Calu3 (cell line): ENCODE measurements around the gene TOPBP1. TPM values are rescaled to one million over a fixed set of nuclear protein-coding genes. Genes with fewer than 3 reads are reported as not detected.

ENCODE experiments used
- BruUV-seq: library from RNA; stranded (reverse); fragments of 400-500 nt; replicated peaks from 2 replicates; lab custom pipeline; 2021; lab: Mats Ljungman, UMichigan
- CTCF ChIA-PET: fragments of 300-600 bp; sonication (Branson Sonifier 250); formaldehyde crosslinking; loops from one replicate; lab custom pipeline; 2022; ENCODE audit warnings: antibody characterized with exemption; lab: Charles Lee
- DNase-seq: peaks from one replicate; pipeline ENCODE4 v3.0.0; 2022
- H3K27ac Mint-ChIP-seq: one replicate; pipeline ENCODE4 v1.8.0; 2022; ENCODE audit warnings: mixed read lengths; ENCODE audit not compliant: unreplicated experiment
- H3K27me3 Mint-ChIP-seq: one replicate; pipeline ENCODE4 v1.8.0; 2022; ENCODE audit warnings: mixed read lengths; ENCODE audit not compliant: unreplicated experiment
- H3K36me3 Mint-ChIP-seq: one replicate; pipeline ENCODE4 v1.8.0; 2022; ENCODE audit warnings: mild to moderate bottlenecking, moderate library complexity, mixed read lengths; ENCODE audit not compliant: insufficient read depth, unreplicated experiment
- H3K4me1 Mint-ChIP-seq: one replicate; pipeline ENCODE4 v1.8.0; 2022; ENCODE audit warnings: mild to moderate bottlenecking, low read depth, mixed read lengths; ENCODE audit not compliant: unreplicated experiment
- H3K4me3 Mint-ChIP-seq: one replicate; pipeline ENCODE4 v1.8.0; 2022; ENCODE audit warnings: mild to moderate bottlenecking, low read depth, moderate library complexity, mixed read lengths; ENCODE audit not compliant: unreplicated experiment
- H3K9me3 Mint-ChIP-seq: one replicate; pipeline ENCODE4 v1.8.0; 2022; ENCODE audit warnings: low read depth, mixed read lengths; ENCODE audit not compliant: unreplicated experiment
- intact Hi-C: fragments of 100-400 bp; cut with micrococcal nuclease; formaldehyde crosslinking; loops from one replicate; pipeline ENCODE4 v1.10.0; 2022; ENCODE audit not compliant: unreplicated experiment
- total RNA-seq: library from RNA; stranded (reverse); gene quantifications from 2 replicates; pipeline ENCODE4 v1.2.3, GENCODE V29; 2022
- TF ChIP-seq, protein P1 (sequence below): fragments of 200-600 bp; IDR thresholded peaks from one replicate; pipeline ENCODE4 v1.8.0; 2022; ENCODE audit warnings: antibody characterized with exemption; ENCODE audit not compliant: unreplicated experiment

TOPBP1 gene
- total RNA-seq, 1 experiment from 2014 or later = 94.7 TPM

DNA sequence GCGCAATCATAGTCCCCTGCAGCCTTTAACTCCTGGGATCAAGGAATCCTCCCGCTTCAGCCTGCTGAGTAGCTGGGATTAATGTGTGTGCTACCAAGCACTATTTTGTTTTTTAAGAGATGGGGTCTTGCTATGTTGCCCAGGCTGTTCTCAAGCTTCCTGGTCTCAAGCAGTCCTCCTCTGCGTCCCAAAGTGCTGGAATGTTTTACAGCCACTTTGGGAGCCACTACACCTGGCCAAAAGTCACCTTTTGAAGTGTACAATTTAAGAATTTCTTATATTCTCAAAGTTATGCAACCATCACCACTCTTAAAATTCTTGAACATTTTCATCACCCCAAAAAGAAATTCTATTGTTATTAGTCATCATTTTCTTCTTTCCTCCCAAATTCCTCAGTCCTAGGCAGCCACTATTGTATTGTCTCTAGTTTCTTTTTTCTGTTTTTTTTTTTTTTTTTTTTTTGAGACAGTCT is 70.4 kb downstream of the TOPBP1 start:
- H3K27ac Mint-ChIP-seq = peak overlapping the region; percentile 40
- peaks cover 58% of the 10 kb centered on the region for H3K36me3 Mint-ChIP-seq

GRCh38 chr3:133589503-133589902 is 72.2 kb downstream of the TOPBP1 start:
- DNase-seq = no peak
- Mint-ChIP-seq H3K4me1 (peaks cover 48% of the 10 kb centered on the region), H3K27ac (peak overlapping the region; percentile 44), H3K4me3 (no peak overlapping the region), H3K36me3 (peaks cover 74% of the 10 kb centered on the region), H3K9me3 (no peaks in the 10 kb centered on the region), H3K27me3 (no peaks in the 10 kb centered on the region)
- TF ChIP-seq, protein P1, sequence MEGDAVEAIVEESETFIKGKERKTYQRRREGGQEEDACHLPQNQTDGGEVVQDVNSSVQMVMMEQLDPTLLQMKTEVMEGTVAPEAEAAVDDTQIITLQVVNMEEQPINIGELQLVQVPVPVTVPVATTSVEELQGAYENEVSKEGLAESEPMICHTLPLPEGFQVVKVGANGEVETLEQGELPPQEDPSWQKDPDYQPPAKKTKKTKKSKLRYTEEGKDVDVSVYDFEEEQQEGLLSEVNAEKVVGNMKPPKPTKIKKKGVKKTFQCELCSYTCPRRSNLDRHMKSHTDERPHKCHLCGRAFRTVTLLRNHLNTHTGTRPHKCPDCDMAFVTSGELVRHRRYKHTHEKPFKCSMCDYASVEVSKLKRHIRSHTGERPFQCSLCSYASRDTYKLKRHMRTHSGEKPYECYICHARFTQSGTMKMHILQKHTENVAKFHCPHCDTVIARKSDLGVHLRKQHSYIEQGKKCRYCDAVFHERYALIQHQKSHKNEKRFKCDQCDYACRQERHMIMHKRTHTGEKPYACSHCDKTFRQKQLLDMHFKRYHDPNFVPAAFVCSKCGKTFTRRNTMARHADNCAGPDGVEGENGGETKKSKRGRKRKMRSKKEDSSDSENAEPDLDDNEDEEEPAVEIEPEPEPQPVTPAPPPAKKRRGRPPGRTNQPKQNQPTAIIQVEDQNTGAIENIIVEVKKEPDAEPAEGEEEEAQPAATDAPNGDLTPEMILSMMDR = no peak
- CTCF ChIA-PET = no interaction called here
- BruUV-seq = no TSS peak
- intact Hi-C loops = loop anchor here (5.0 kb wide), 1 partner anchor 857 kb away; no protein-coding TSS in a partner anchor

More for the DNA sequence above, 70.4 kb downstream of the TOPBP1 start:
- no peak overlapping the region for H3K4me3 Mint-ChIP-seq
- CTCF ChIA-PET = interaction anchor here (0.7 kb wide), 3 partner anchors 379 to 1299 kb away, joined by 3 to 6 read pairs (median 4); no protein-coding TSS in a partner anchor
- no peaks in the 10 kb centered on the region for H3K9me3 Mint-ChIP-seq
- peaks cover 57% of the 10 kb centered on the region for H3K4me1 Mint-ChIP-seq
- no peaks in the 10 kb centered on the region for H3K27me3 Mint-ChIP-seq
- no peak for DNase-seq
- TF ChIP-seq, protein P1 = no peak
- BruUV-seq = no TSS peak
- intact Hi-C loops = no loop called here

GRCh38 chr3:133588784-133589465 is 72.8 kb downstream of the TOPBP1 start:
- Mint-ChIP-seq H3K27ac (peak overlapping the region; percentile 44), H3K27me3 (no peaks in the 10 kb centered on the region), H3K36me3 (peaks cover 80% of the 10 kb centered on the region), H3K9me3 (no peaks in the 10 kb centered on the region), H3K4me3 (no peak overlapping the region), H3K4me1 (peaks cover 49% of the 10 kb centered on the region)
- TF ChIP-seq, protein P1 = no peak
- intact Hi-C loops = loop anchor here (5.0 kb wide), 1 partner anchor 857 kb away; no protein-coding TSS in a partner anchor
- CTCF ChIA-PET = no interaction called here
- TSS peak; percentile 16 for BruUV-seq
- no peak for DNase-seq

GRCh38 chr3:133588035-133588434 is 73.7 kb downstream of the TOPBP1 start:
- no peak overlapping the region for H3K4me3 Mint-ChIP-seq
- H3K27ac Mint-ChIP-seq = peak overlapping the region; percentile 44
- no TSS peak for BruUV-seq
- H3K9me3 Mint-ChIP-seq = no peaks in the 10 kb centered on the region
- TF ChIP-seq, protein P1 = no peak
- no peak for DNase-seq
- intact Hi-C loops = loop anchor here (5.0 kb wide), 1 partner anchor 856 kb away; no protein-coding TSS in a partner anchor
- H3K27me3 Mint-ChIP-seq = no peaks in the 10 kb centered on the region
- peaks cover 58% of the 10 kb centered on the region for H3K4me1 Mint-ChIP-seq
- CTCF ChIA-PET = interaction anchor here (0.8 to 1.3 kb wide), 3 partner anchors 10 to 14 kb away, joined by 3 read pairs; no protein-coding TSS in a partner anchor
- H3K36me3 Mint-ChIP-seq = peaks cover 85% of the 10 kb centered on the region
